CD4-positive, alpha-beta T cell treated with Interleukin-2 at 100 ng/mL for 4 hours (primary cell): ENCODE results near the gene LIPT2.

Source experiments
- DNase-seq: peaks from one replicate; pipeline ENCODE4 v3.0.0-alpha.2; 2020; ENCODE audit warnings: low spot score

LIPT2 gene

GRCh38 chr11:74464746-74465145 is 28.8 kb downstream of the LIPT2 start:
- no peak for DNase-seq

DNA sequence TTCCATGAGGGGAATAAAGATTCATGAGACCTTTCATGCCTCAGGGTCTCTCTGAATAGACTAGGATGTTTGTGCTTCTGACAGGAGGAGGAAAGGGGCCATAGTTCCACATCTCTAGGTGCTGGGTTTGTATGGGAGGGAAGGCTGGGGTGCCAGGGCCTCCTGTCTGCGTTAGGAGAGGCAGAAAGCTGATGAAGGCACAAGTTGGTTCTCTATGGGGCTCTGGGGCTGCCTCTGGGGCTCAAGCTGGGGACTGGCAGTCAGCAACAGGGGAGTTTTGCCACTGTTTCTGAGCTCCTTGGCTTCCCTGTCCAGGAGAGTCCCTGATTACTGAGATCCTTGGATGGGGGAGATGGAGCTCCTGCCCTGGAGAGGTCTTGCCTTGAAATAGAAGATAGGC is 30.3 kb downstream of the LIPT2 start:
- no peak for DNase-seq

GRCh38 chr11:74462631-74463030 is 30.9 kb downstream of the LIPT2 start:
- DNase-seq = no peak

- no peak for DNase-seq
Measured at GRCh38 chr11:74462009-74462408, 31.5 kb downstream of the LIPT2 start.

GRCh38 chr11:74460481-74461154 is 32.9 kb downstream of the LIPT2 start:
- DNase-seq = no peak

- DNase-seq = no peak
Measured at GRCh38 chr11:74460065-74460464, 33.5 kb downstream of the LIPT2 start.

DNA sequence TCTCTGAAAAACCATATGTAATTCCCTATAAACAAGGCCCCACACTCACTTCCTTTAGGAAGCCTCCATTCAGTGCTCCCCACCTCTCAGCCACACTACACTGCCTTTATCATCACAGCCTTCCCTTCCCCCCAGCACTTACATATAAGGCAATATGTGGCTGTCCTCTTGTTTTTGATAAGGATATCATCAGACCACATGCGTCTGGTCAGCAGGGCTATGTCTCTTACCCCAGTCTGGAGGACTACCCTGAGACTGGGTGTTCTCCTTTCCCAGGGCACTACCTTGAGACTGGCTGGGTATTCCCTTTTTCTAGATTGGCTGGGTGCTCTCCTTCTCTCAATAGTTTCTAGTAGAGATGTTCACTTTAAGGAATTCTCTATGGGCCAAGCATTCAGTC is 33.9 kb downstream of the LIPT2 start:
- DNase-seq = no peak

- no peak for DNase-seq
Measured at GRCh38 chr11:74457356-74457755, 36.2 kb downstream of the LIPT2 start.

DNA sequence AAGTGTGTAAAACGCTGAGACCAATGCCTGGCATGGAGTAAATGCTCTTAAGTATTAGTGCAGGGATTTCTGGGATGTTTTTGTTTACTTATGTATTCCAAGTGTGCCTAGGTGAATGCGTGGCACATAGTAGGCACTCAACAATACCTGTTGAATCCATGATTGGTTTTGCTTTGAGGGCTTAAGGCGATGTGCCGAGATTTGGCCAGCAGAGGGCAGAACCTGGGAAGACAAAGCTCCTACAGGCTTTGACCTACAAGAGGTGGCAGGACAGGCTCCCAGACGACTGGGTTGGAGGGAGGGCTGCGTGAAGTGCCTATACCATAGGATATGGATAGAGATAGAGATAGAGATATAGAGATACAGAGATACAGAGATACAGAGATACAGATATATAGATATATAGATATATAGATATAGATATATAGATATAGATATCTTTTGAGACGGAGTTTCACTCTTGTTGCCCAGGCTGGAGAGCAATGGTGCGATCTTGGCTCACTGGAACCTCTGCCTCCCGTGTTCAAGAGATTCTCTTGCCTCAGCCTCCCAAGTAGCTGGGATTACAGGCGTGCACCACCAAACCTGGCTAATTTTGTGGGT is 40.0 kb downstream of the LIPT2 start:
- peak; percentile 60 for DNase-seq

DNA sequence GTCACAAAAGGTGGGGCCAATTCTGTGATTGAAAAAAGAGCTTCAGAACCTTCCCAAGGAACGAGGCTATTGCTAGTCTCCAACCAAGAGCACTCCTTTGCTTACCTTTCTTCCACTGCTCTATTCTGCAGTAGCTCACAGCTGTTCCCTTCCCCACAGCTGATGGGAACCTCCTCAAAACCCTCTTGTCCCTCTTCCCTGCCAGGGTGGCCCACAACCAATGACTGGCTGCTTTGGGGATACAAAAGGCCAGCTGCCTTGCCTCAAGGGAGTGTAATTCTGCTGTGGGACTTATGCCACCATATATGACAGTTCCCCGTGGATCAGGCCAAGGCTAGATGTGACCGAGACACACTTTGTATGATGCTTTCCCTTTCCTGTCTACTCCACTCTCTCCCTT is 41.2 kb downstream of the LIPT2 start:
- DNase-seq = no peak

DNA sequence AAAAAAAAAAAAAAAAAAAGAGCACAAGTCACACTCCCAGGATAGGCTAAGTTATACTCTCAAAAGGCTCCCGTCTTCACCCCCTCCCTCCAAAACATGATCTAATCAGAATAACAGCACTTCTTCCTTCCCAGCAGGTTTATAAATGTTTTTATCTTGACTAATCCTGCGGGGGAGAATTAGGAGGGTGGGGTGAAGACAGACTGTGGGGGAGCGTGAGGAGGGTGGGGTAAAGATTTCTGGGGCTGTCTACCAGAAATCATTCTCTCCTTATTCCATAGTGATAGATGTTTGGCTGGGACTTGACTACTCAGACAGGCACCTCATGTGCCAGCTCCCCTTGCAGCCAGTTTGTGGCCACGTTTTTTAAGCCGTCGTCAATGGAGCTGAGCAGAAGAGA is 43.2 kb downstream of the LIPT2 start:
- DNase-seq = no peak

- DNase-seq = peak; percentile 74
Measured at GRCh38 chr11:74449369-74449931, 44.1 kb downstream of the LIPT2 start.

DNA sequence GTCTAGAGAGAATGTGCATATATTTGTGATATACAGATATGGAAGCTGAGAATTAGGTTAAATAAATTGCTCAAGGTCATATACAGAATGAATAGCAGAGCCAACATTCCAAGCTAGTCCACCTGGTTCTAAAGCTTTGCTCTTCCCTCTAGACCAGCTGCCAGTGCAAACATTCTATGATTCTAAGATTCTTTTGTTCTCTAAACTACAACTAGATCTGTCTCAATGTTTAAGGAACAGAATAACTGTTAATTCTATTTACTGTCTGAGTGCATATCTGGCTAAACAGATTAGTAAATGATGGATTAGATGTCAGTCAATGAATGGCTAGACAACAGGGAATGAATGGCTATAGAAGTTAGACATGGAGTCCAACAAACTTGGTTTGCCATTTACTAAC is 45.8 kb downstream of the LIPT2 start:
- DNase-seq = no peak

DNA sequence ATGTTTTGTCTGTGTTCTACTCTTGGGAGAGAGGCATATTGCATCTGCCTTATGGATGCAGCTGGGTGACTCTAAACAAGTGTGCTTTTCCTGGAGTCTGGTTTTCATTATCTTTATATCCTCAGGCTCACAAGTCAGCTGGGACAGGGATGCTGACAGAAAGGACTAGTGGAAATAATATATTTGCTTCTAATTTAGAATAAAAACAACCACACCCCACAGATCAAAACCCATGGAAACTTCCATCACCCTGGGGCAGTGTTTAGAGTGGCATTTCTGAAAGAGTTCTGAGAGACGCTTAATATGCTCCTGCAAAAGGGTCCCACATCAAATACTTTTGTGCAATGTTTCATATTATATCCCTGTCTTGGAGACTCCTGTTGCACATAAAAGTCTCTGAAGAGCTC is 47.0 kb downstream of the LIPT2 start:
- DNase-seq = no peak

GRCh38 chr11:74444173-74444826 is 49.2 kb downstream of the LIPT2 start:
- no peak for DNase-seq

DNA sequence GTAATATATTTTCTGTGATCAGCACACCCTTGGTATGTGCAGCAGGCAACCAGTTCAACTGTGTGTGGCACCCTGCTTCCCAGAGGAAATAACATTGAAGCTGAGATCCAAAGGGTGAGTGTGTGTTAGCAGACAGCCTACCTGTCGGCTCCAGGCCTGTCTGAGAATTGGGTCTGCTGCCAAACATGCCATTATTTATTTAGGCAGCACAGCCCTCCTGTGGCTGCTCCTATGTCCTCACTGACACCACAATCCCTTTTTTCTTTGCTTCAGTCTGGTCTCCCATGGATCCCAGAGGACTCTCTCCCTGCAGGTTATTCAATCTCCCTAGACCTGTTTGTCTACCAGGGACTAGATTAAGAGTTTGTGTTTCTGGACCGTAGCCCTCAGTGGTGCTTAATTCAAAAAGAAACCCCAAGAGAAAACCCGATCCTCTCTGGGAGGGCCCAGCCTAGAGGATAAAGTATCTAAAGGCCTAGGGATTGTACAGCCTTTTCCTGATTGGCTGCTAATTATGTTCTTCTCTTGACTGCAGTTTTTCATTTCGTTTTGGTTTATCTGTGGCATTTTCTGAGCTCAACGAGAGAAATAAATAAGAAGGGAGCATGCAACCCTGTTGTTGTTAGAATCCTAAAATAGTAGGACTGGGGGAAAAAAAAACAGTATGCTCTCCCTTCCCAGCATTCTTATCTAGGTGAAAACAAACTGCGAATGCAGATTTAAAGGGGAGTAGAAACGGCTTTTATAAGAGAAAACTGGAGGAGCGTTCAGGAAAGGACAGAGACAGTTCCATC is 50.3 kb downstream of the LIPT2 start:
- DNase-seq = no peak

GRCh38 chr11:74442636-74443035 is 50.9 kb downstream of the LIPT2 start:
- no peak for DNase-seq
